HL-60 (cell line): ENCODE results near the gene ASPSCR1.

Source experiments
- CTCF ChIP-seq: IDR thresholded peaks from one replicate; pipeline ENCODE4 v1.5.1; 2011; ENCODE audit warnings: low read length, control low read depth, inconsistent platforms; ENCODE audit not compliant: insufficient read depth
- GABPA ChIP-seq: IDR thresholded peaks from 2 replicates; pipeline ENCODE4 v1.6.1; 2012; ENCODE audit warnings: low read depth
- POLR2AphosphoS5 ChIP-seq: IDR thresholded peaks from 2 replicates; pipeline ENCODE4 v1.6.1; 2012; ENCODE audit warnings: low read depth
- REST ChIP-seq: IDR thresholded peaks from 2 replicates; pipeline ENCODE4 v1.6.1; 2012; ENCODE audit warnings: low read depth; ENCODE audit not compliant: insufficient replicate concordance
- SPI1 ChIP-seq: IDR thresholded peaks from 2 replicates; pipeline ENCODE4 v1.6.1; 2012; ENCODE audit warnings: low read depth, mild to moderate bottlenecking, borderline replicate concordance

GRCh38 chr17:81964081-81964849 lies 13.2 kb upstream of the ASPSCR1 start:
- TF ChIP-seq CTCF: no peak
- no peak for TF ChIP-seq REST
- no peak for TF ChIP-seq POLR2AphosphoS5
- no peak for TF ChIP-seq GABPA
- TF ChIP-seq SPI1: no peak
